ENCODE results near the gene LY6G6F. TPM values are rescaled to one million over a fixed set of nuclear protein-coding genes. Genes with fewer than 3 reads are reported as not detected.

The LY6G6F gene
- total and polyA plus RNA-seq, 2 of the 13 experiments (the other 11 are each of a cell fraction or from before 2014, with no cell fraction given), result not detected

GRCh38 chr6:31665501-31666336, 40.9 kb upstream of the LY6G6F start, which contains the start of gene CSNK2B (continued):
- TF ChIP-seq, protein P1, sequence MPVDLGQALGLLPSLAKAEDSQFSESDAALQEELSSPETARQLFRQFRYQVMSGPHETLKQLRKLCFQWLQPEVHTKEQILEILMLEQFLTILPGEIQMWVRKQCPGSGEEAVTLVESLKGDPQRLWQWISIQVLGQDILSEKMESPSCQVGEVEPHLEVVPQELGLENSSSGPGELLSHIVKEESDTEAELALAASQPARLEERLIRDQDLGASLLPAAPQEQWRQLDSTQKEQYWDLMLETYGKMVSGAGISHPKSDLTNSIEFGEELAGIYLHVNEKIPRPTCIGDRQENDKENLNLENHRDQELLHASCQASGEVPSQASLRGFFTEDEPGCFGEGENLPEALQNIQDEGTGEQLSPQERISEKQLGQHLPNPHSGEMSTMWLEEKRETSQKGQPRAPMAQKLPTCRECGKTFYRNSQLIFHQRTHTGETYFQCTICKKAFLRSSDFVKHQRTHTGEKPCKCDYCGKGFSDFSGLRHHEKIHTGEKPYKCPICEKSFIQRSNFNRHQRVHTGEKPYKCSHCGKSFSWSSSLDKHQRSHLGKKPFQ (CRISPR knock-in tag; IDR thresholded peaks at IDR 0.05; ENCODE audit: insufficient replicate concordance), result peak; percentile 74
- peak; percentile 80; the same call in 1 of the 2 replicates for TF ChIP-seq HIVEP1 (CRISPR knock-in tag; IDR thresholded peaks at IDR 0.05)
- no peak for TF ChIP-seq NFRKB (IDR thresholded peaks at IDR 0.05)
- no peak for TF ChIP-seq ZNF569 (CRISPR knock-in tag; IDR thresholded peaks at IDR 0.05; ENCODE audit: borderline replicate concordance)
- no peak; the same call in none of the 2 replicates for TF ChIP-seq ZNF550 (CRISPR knock-in tag; IDR thresholded peaks at IDR 0.05; ENCODE audit: borderline replicate concordance)
- no peak for TF ChIP-seq MAFK (conservative IDR thresholded peaks at IDR 0.05 in 1 of 2, IDR thresholded peaks at IDR 0.05 in 1 of 2; ENCODE audit: low read length in 2 of 2)
- TF ChIP-seq ZSCAN21 (CRISPR knock-in tag; IDR thresholded peaks at IDR 0.05; ENCODE audit: borderline replicate concordance), result no peak
- no peak for TF ChIP-seq NCOA2 (CRISPR knock-in tag; IDR thresholded peaks at IDR 0.05)
- TF ChIP-seq, protein P2, sequence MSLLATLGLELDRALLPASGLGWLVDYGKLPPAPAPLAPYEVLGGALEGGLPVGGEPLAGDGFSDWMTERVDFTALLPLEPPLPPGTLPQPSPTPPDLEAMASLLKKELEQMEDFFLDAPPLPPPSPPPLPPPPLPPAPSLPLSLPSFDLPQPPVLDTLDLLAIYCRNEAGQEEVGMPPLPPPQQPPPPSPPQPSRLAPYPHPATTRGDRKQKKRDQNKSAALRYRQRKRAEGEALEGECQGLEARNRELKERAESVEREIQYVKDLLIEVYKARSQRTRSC (CRISPR knock-in tag; IDR thresholded peaks at IDR 0.05; ENCODE audit: low read depth), result no peak
- TF ChIP-seq ZKSCAN1 (IDR thresholded peaks at IDR 0.05; ENCODE audit: low read length), result no peak
- no peak; the same call in 1 of the 2 replicates for TF ChIP-seq ZNF513 (CRISPR knock-in tag; conservative IDR thresholded peaks at IDR 0.05)
- TF ChIP-seq SMAD9 (CRISPR knock-in tag; IDR thresholded peaks at IDR 0.05), result 0 out of 2 replicates have a peak, but pooled peaks have one; percentile 59
- TF ChIP-seq TBX3 (IDR thresholded peaks at IDR 0.05; ENCODE audit: borderline replicate concordance), result no peak
- no peak for TF ChIP-seq ATRX (CRISPR knock-in tag; IDR thresholded peaks at IDR 0.05; ENCODE audit: borderline replicate concordance)
- TF ChIP-seq DNMT3B (CRISPR knock-in tag; conservative IDR thresholded peaks at IDR 0.05), result no peak; the same call in none of the 2 replicates
- no peak for TF ChIP-seq TRIM24 (CRISPR knock-in tag; IDR thresholded peaks at IDR 0.05)
- TF ChIP-seq ZNF251 (CRISPR knock-in tag; IDR thresholded peaks at IDR 0.05), result no peak
- no peak for TF ChIP-seq RFX1 (IDR thresholded peaks at IDR 0.05)
- no peak; the same call in 1 of the 2 replicates for TF ChIP-seq ZMYM2 (CRISPR knock-in tag; IDR thresholded peaks at IDR 0.05)
- TF ChIP-seq THAP11 (CRISPR knock-in tag; IDR thresholded peaks at IDR 0.05), result peak; percentile 99
- TF ChIP-seq MLLT10 (CRISPR knock-in tag; IDR thresholded peaks at IDR 0.05), result no peak
- TF ChIP-seq ATM (IDR thresholded peaks at IDR 0.05; ENCODE audit: borderline replicate concordance), result no peak
- TF ChIP-seq ZNF460 (CRISPR knock-in tag; IDR thresholded peaks at IDR 0.05; ENCODE audit: borderline replicate concordance), result no peak
- peak; percentile 94 for TF ChIP-seq KAT8 (CRISPR knock-in tag; IDR thresholded peaks at IDR 0.05)
- TF ChIP-seq ZNF780A (CRISPR knock-in tag; IDR thresholded peaks at IDR 0.05), result no peak
- TF ChIP-seq GPN1 (CRISPR knock-in tag; IDR thresholded peaks at IDR 0.05; ENCODE audit: borderline replicate concordance), result peak; percentile 77; the same call in 1 of the 2 replicates
- TF ChIP-seq, protein P3, sequence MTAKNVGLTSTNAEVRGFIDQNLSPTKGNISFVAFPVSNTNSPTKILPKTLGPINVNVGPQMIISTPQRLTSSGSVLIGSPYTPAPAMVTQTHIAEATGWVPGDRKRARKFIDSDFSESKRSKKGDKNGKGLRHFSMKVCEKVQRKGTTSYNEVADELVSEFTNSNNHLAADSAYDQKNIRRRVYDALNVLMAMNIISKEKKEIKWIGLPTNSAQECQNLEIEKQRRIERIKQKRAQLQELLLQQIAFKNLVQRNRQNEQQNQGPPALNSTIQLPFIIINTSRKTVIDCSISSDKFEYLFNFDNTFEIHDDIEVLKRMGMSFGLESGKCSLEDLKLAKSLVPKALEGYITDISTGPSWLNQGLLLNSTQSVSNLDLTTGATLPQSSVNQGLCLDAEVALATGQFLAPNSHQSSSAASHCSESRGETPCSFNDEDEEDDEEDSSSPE (CRISPR knock-in tag; IDR thresholded peaks at IDR 0.05), result peak; percentile 79
